Right lobe of liver (tissue), 6 donors: Measurements from ENCODE around the gene ZNF860. TPM values are rescaled to one million over a fixed set of nuclear protein-coding genes. Genes with fewer than 3 reads are reported as not detected.

ENCODE experiments used
- ATAC-seq, 4 donors: fragments of 200-7000 bp; cut with Tn5 transposase; one replicate each; pipeline ENCODE4 v1.9.1; 2020; ENCODE audit warnings: mild to moderate bottlenecking in 4 of 4, moderate library complexity in 4 of 4
- DNase-seq, 3 donors: peaks; one replicate each; pipeline ENCODE4 v3.0.0-alpha.2; 2020
- H3K27ac ChIP-seq, 3 donors: fragments of 200-600 bp; one replicate each; pipeline ENCODE4 v1.8.0; 2022
- H3K27me3 ChIP-seq, 2 donors: fragments of 200-600 bp; one replicate each; pipeline ENCODE4 v1.8.0; 2022
- H3K36me3 ChIP-seq, 4 donors: fragments of 200-600 bp; sonication (generic) in 1 of 4; one replicate each; pipeline versions ENCODE4 v1.5.1 to v1.8.0; 2017 to 2022; ENCODE audit warnings: control low read depth in 1 of 4
- H3K4me1 ChIP-seq, 4 donors: fragments of 200-600 bp; sonication (generic) in 1 of 4; one replicate each; pipeline versions ENCODE4 v1.5.1 to v1.8.0; 2017 to 2022; ENCODE audit warnings: control low read depth in 1 of 4
- H3K4me3 ChIP-seq, 3 donors: fragments of 200-600 bp; one replicate each; pipeline ENCODE4 v1.8.0; 2022
- H3K9me3 ChIP-seq, 4 donors: fragments of 200-600 bp; sonication (generic) in 1 of 4; one replicate each; pipeline versions ENCODE4 v1.5.1 to v1.8.0; 2017 to 2022; ENCODE audit warnings: control low read depth in 1 of 4
- POLR2A ChIP-seq: fragments of 450-650 bp; IDR thresholded peaks from one replicate; pipeline ENCODE4 v1.6.1; 2017; ENCODE audit warnings: antibody characterized with exemption, mild to moderate bottlenecking
- WGBS: methylation state at CpG from one replicate; pipeline ENCODE4 v1.1.6; 2018; ENCODE audit warnings: low coverage, low lambda C conversion rate; ENCODE audit not compliant: insufficient coverage; ENCODE audit errors: missing lambda C conversion rate; 5-methylcytosine and 5-hydroxymethylcytosine counted together
- intact Hi-C, 2 donors: fragments of 100-400 bp; cut with DNase I; formaldehyde crosslinking; loops; one replicate each; pipeline versions ENCODE4 v1.11.2 to v1.14.1; 2022
- total RNA-seq, 6 experiments: library from RNA; depleted of rRNA in 2 of 6; stranded (reverse); fragments of >200 nt in 2 of 6; fragmentation: NEBNext Ultra II Directional in 3 of 6; extraction: Animal tissue kit (Norgen Biotek cat#: 25700) in 3 of 6; gene quantifications; one replicate each; pipeline versions ENCODE4 v1.1.0 to v1.2.4, GENCODE V29; 2016 to 2023
- TF ChIP-seq, protein P1 (sequence below), 4 donors: fragments of 200-600 bp in 3 of 4; fragments of 450-650 bp in 1 of 4; IDR thresholded peaks; one replicate each; pipeline versions ENCODE4 v1.5.1 to v1.8.0; 2016 to 2022; ENCODE audit warnings: antibody characterized with exemption in 4 of 4, mild to moderate bottlenecking in 2 of 4
- donor health status: DM: no; HTN: yes; CAD: no.
- donor health status: DM: no; HTN: no; CAD: no.
- donor health status: DM: no; HTN: no; CAD: no.
- donor health status: DM: no; HTN: yes; CAD: no.
- donor health status: DM: no; HTN: yes; CAD: no.

The ZNF860 gene
- total RNA-seq, 6 experiments from 2014 or later, result 0.06 to 0.39 (median 0.13) TPM; not detected in 1

DNA sequence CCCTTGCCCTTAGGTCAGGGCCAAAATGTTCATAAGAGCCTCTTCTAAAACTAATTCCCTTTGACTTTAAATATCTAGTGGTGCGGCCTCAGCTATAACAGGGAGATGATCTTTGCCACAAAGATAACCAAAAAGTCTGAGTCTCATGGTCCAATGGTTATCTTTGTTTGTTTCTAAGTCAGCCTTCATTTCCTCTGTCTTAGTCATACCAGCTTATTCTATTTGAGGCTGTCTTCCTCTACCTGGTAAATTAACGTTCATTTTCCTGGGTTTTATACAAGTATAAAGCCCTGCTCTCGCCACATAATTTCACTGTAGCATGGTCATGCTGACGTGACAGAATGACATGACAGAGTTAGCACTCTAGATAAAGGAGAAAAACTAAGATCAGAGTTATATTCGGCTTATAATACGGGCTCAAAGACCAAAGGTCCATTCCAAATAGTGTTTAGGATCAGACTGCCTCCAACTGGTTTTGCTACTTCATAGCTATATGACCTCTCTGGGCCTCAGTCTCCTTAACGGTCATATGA is 18.4 kb downstream of the ZNF860 start:
- no peaks in the 10 kb centered on the region for H3K9me3 ChIP-seq
- no peaks in the 10 kb centered on the region for H3K4me1 ChIP-seq
- 61% methylated on average over 7 of the region's 7 CpGs for WGBS
- intact Hi-C loops, result no loop called here
- TF ChIP-seq, protein P1, sequence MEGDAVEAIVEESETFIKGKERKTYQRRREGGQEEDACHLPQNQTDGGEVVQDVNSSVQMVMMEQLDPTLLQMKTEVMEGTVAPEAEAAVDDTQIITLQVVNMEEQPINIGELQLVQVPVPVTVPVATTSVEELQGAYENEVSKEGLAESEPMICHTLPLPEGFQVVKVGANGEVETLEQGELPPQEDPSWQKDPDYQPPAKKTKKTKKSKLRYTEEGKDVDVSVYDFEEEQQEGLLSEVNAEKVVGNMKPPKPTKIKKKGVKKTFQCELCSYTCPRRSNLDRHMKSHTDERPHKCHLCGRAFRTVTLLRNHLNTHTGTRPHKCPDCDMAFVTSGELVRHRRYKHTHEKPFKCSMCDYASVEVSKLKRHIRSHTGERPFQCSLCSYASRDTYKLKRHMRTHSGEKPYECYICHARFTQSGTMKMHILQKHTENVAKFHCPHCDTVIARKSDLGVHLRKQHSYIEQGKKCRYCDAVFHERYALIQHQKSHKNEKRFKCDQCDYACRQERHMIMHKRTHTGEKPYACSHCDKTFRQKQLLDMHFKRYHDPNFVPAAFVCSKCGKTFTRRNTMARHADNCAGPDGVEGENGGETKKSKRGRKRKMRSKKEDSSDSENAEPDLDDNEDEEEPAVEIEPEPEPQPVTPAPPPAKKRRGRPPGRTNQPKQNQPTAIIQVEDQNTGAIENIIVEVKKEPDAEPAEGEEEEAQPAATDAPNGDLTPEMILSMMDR (IDR thresholded peaks at IDR 0.05), result no peak
- TF ChIP-seq POLR2A, result no peak
- DNase-seq (no peak), ATAC-seq (no peak)
- no peaks in the 10 kb centered on the region for H3K36me3 ChIP-seq
- no peak overlapping the region for H3K4me3 ChIP-seq
- no peaks in the 10 kb centered on the region for H3K27me3 ChIP-seq
- no peak overlapping the region for H3K27ac ChIP-seq

DNA sequence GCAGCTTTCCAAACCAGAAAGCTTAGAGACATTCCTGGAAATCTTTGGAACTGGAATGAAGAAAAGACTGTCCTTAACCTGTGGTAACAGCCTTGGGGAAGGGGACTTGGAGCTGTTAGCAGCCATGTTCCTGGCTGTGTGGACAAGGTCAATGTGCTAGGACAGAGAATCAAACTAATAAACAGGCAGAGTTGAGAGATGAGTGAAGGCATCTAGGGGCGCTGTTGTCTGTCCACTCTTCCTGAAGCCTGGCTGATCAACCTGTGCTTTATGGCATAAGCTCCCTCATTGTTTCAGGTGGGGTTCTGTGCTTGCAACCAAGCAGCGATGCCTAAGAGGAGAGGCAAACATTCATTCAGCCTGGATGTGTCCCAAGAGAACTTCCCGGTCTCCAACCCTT is 19.3 kb downstream of the ZNF860 start:
- 81% methylated on average over 3 of the region's 3 CpGs for WGBS
- no peak overlapping the region for H3K4me3 ChIP-seq
- DNase-seq (no peak), ATAC-seq (no peak)
- H3K27ac ChIP-seq, result no peak overlapping the region
- H3K27me3 ChIP-seq, result no peaks in the 10 kb centered on the region
- no peaks in the 10 kb centered on the region for H3K9me3 ChIP-seq
- intact Hi-C loops, result no loop called here
- H3K4me1 ChIP-seq, result no peaks in the 10 kb centered on the region
- no peaks in the 10 kb centered on the region for H3K36me3 ChIP-seq
- TF ChIP-seq POLR2A, result no peak
- TF ChIP-seq, protein P1 (IDR thresholded peaks at IDR 0.05), result no peak

DNA sequence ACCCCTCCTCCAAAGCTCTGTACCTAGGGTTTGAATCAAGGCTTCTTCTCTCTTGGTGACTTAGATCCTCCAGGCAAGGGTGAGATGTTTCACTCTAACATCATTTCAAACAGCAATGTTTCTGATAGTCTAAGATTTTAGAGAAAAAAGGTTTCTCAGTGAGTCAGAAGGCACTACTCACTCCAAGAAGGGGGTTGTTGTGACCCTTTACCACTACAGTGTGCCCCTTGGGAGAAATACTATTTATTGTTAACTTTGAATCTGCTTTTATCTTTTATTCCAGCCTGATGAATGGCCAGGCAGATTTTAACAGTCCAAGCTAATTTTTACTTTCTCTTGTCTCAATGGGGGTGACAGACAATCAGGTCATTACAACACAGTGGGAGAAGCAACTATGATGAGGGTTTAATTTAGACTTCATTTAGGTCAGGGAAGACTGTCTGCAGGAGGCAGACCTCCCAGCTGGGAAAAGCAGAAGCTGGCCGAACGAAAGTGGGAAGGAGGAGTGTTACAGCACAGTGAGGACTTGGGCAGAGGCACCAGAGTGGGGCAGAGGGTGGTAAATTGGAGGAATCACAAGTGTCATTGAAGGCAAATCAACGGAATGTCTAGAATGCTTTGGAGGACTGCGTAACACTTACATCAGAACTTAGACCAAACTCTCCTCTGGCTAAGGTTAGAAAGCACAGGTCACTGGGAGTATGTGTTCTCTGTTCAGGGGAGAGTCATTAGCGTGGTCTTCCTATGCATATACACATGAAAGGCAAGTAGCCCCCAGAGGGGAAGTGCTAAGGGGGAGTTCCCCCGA is 21.2 kb downstream of the ZNF860 start:
- Histone ChIP-seq H3K4me1 (no peaks in the 10 kb centered on the region), H3K27me3 (no peaks in the 10 kb centered on the region), H3K27ac (no peak overlapping the region), H3K36me3 (no peaks in the 10 kb centered on the region), H3K4me3 (no peak overlapping the region), H3K9me3 (no peaks in the 10 kb centered on the region)
- WGBS, result 25% methylated on average over 4 of the region's 6 CpGs
- ATAC-seq (no peak), DNase-seq (no peak)
- intact Hi-C loops, result no loop called here
- TF ChIP-seq POLR2A, result no peak
- TF ChIP-seq, protein P1 (IDR thresholded peaks at IDR 0.05), result no peak

DNA sequence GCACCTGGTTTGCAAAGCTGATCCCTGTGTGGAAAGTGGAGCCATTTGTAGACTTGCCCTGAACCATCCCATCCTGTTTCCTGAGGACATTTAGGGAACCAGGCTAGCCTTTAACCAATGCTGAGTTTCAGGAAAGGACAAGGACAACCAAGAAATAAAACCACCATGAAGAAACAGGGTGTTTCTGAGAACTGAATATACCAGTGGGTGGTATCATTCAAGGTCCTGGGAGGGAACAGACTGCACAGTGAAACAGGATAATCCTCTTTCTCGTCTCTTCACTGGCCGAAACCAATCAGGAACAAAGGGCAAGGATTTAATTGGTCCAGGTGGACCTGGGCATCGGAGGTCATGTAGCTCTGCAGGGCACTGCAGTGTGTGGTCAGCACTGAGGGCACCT is 21.8 kb downstream of the ZNF860 start:
- intact Hi-C loops, result no loop called here
- Histone ChIP-seq H3K27me3 (no peaks in the 10 kb centered on the region), H3K36me3 (no peaks in the 10 kb centered on the region), H3K27ac (no peak overlapping the region), H3K4me3 (no peak overlapping the region), H3K4me1 (no peaks in the 10 kb centered on the region), H3K9me3 (no peaks in the 10 kb centered on the region)
- ATAC-seq (no peak), DNase-seq (no peak)
- 63% methylated on average over 3 of the region's 3 CpGs for WGBS
- TF ChIP-seq, protein P1 (IDR thresholded peaks at IDR 0.05), result no peak
- TF ChIP-seq POLR2A, result no peak
